Measurements from ENCODE around the gene GOLIM4.

GRCh38 chr3:168088106-168088720, 7.5 kb downstream of the GOLIM4 start:
- TF ChIP-seq CTCF (IDR thresholded peaks at IDR 0.05), result peak; percentile 65
- TF ChIP-seq REST (IDR thresholded peaks at IDR 0.05; ENCODE audit: insufficient read depth in 1 of 2, low read depth in 2 of 2, low read length in 1 of 2), result no peak
- TF ChIP-seq TCF7L2 (IDR thresholded peaks at IDR 0.05; ENCODE audit: low read depth, low read length), result no peak
- TF ChIP-seq POLR2AphosphoS5 (IDR thresholded peaks at IDR 0.05; ENCODE audit: low read depth, low read length), result no peak
- no peak for TF ChIP-seq SIN3A (IDR thresholded peaks at IDR 0.05; ENCODE audit: borderline replicate concordance, insufficient read depth, low read depth, low read length)

All from Panc1 (cell line).